Smooth muscle cell (in vitro differentiated cells): ENCODE measurements around the gene LRP5. TPM values are rescaled to one million over a fixed set of nuclear protein-coding genes. Genes with fewer than 3 reads are reported as not detected.
A peak's percentile ranks its signal among the peaks of the same experiment; 100 is the strongest.
"Not testable (repeated sequence)": the region's sequence is repeated elsewhere in the genome, so short reads cannot be mapped to it uniquely, and the experiment has no call there.

Experiments used
- DNase-seq: peaks from one replicate; lab custom pipeline; 2025; ENCODE audit not compliant: unreplicated experiment; lab: John Stamatoyannopoulos, UW
- H2AFZ ChIP-seq: fragments of 200-600 bp; sonication (generic); 2 replicates; pipeline ENCODE4 v1.6.0; 2016; ENCODE audit warnings: antibody characterized with exemption, low read depth, mild to moderate bottlenecking
- H3F3A ChIP-seq: fragments of 200-600 bp; sonication (generic); 2 replicates; pipeline ENCODE4 v1.6.0; 2017; ENCODE audit warnings: antibody characterized with exemption, low read depth
- H3K27ac ChIP-seq: fragments of 200-600 bp; sonication (generic); 2 replicates; pipeline ENCODE4 v1.5.1; 2016; ENCODE audit warnings: low read depth, mild to moderate bottlenecking
- H3K27me3 ChIP-seq: fragments of 200-600 bp; sonication (generic); 2 replicates; pipeline ENCODE4 v1.6.1; 2016; ENCODE audit warnings: low read depth, mild to moderate bottlenecking
- H3K36me3 ChIP-seq: fragments of 200-600 bp; sonication (generic); 2 replicates; pipeline ENCODE4 v1.5.1; 2016; ENCODE audit warnings: low read depth
- H3K4me1 ChIP-seq: fragments of 200-600 bp; sonication (generic); 2 replicates; pipeline ENCODE4 v1.5.1; 2016; ENCODE audit warnings: low read depth
- H3K4me2 ChIP-seq: fragments of 200-600 bp; sonication (generic); 2 replicates; pipeline ENCODE4 v1.6.0; 2016; ENCODE audit warnings: mild to moderate bottlenecking
- H3K4me3 ChIP-seq: fragments of 200-600 bp; sonication (generic); 2 replicates; pipeline ENCODE4 v1.5.1; 2016; ENCODE audit warnings: mild to moderate bottlenecking
- H3K79me2 ChIP-seq: fragments of 200-600 bp; sonication (generic); 2 replicates; pipeline ENCODE4 v1.6.0; 2016; ENCODE audit warnings: low read depth, mild to moderate bottlenecking
- H3K9ac ChIP-seq: fragments of 200-600 bp; sonication (generic); 2 replicates; pipeline ENCODE4 v1.6.0; 2016; ENCODE audit warnings: low read depth
- H3K9me3 ChIP-seq: fragments of 200-600 bp; sonication (generic); replicated peaks from 2 replicates; pipeline ENCODE4 v1.5.1; 2016; ENCODE audit warnings: low read depth
- H4K20me1 ChIP-seq: fragments of 200-600 bp; sonication (generic); 2 replicates; pipeline ENCODE4 v1.6.0; 2016; ENCODE audit warnings: low read depth
- CTCF ChIP-seq: fragments of 200-600 bp; sonication (generic); IDR thresholded peaks from 2 replicates; pipeline ENCODE4 v1.5.1; 2017; ENCODE audit warnings: borderline replicate concordance, mild to moderate bottlenecking, antibody characterized with exemption; ENCODE audit not compliant: insufficient read depth, poor library complexity, severe bottlenecking
- WGBS: methylation state at CpG from one replicate; pipeline ENCODE4 v1.1.7; 2016; ENCODE audit warnings: low lambda C conversion rate; 5-methylcytosine and 5-hydroxymethylcytosine counted together
- polyA plus RNA-seq: library from polyadenylated mRNA; unstranded; fragments of >200 nt; fragmentation: Nextera tagmentation; extraction: Ambion mirVana; gene quantifications from 2 replicates; pipeline ENCODE4 v1.2.1, GENCODE V29; 2016
- total RNA-seq: library from RNA; depleted of rRNA; stranded (reverse); fragments of >200 nt; gene quantifications from 2 replicates; pipeline ENCODE4 v1.2.3, GENCODE V29; 2014

The LRP5 gene
- total and polyA plus RNA-seq, 2 experiments from 2014 or later = 16.1 to 26.6 TPM

GRCh38 chr11:68297812-68298658 lies 14.4 kb upstream of the LRP5 start:
- Histone ChIP-seq H3F3A (no peaks in the 10 kb centered on the region), H3K4me3 (no peak overlapping the region), H4K20me1 (no peaks in the 10 kb centered on the region), H3K36me3 (no peaks in the 10 kb centered on the region), H3K79me2 (no peaks in the 10 kb centered on the region), H3K4me1 (no peaks in the 10 kb centered on the region), H3K27me3 (no peaks in the 10 kb centered on the region), H3K27ac (no peak overlapping the region), H3K4me2 (peak overlapping the region; percentile 68), H2AFZ (no peak overlapping the region), H3K9me3 (no peaks in the 10 kb centered on the region), H3K9ac (no peak overlapping the region)
- 43% methylated on average over 35 of the region's 40 CpGs for WGBS
- peak; percentile 49 for DNase-seq
- peak; percentile 99 for TF ChIP-seq CTCF

DNA sequence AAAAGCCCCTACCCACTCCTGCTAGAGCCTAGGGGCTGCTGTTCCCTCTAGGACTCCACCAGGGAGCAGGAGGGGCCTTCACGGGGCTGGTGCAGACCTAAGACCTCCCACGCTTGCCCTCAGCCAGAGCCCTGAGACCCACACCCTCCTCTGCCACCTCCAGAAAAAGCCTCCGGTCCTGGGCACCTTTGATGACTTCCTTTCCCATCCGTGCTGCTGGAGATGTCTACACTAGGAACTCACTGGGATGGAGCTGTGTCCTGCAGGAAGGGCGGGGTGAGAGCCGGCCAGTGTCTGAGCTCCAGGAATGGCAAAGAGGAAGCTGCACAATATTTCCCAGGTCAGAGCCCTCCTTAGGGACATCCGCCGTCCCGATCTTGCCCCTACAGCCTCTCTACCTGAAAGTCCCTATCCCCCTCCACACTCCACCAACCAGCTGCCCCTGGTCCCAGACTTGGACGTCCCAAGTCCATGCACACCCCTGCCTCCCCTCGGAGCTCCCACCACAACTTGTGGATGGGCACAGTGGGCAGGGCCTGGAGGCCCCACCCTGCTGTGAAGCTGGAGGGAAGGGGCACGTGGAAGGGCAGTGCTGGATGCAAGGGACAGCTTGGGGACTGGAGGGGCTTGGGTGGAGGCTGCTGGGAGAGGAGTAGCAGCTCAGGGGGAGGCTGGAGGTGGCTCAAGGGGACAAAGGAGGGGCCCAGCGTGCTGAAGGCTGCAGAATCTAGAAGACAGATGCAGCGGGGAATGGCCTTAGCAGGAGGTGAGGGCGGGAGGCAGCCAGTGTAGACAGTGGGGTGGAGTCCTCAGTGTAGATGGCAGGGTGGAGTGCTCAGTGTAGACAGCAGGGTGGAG lies 13.5 kb upstream of the LRP5 start:
- H3K9me3 ChIP-seq = no peaks in the 10 kb centered on the region
- no peak for DNase-seq
- TF ChIP-seq CTCF = no peak
- no peaks in the 10 kb centered on the region for H3K79me2 ChIP-seq
- H3F3A ChIP-seq = no peaks in the 10 kb centered on the region
- no peaks in the 10 kb centered on the region for H3K4me1 ChIP-seq
- 88% methylated on average over 15 of the region's 15 CpGs for WGBS
- no peak overlapping the region for H3K4me3 ChIP-seq
- H4K20me1 ChIP-seq = no peaks in the 10 kb centered on the region
- no peak overlapping the region for H3K27ac ChIP-seq
- H2AFZ ChIP-seq = no peak overlapping the region
- H3K36me3 ChIP-seq = no peaks in the 10 kb centered on the region
- no peaks in the 10 kb centered on the region for H3K27me3 ChIP-seq
- no peak overlapping the region for H3K4me2 ChIP-seq
- H3K9ac ChIP-seq = no peak overlapping the region

- 94% methylated on average over 9 of the region's 9 CpGs for WGBS
- not testable (repeated sequence) for DNase-seq, H3K27ac ChIP-seq, H4K20me1 ChIP-seq, H3K79me2 ChIP-seq, H3K27me3 ChIP-seq, H3K9me3 ChIP-seq, H3K4me3 ChIP-seq, H3K36me3 ChIP-seq, H3K4me1 ChIP-seq, H2AFZ ChIP-seq, H3K4me2 ChIP-seq, H3K9ac ChIP-seq, H3F3A ChIP-seq
Measured at GRCh38 chr11:68299517-68299879, 12.9 kb upstream of the LRP5 start.

GRCh38 chr11:68300076-68300830 lies 12.1 kb upstream of the LRP5 start:
- Histone ChIP-seq H3K27ac (no peak overlapping the region), H3K27me3 (no peaks in the 10 kb centered on the region), H2AFZ (no peak overlapping the region), H3K36me3 (no peaks in the 10 kb centered on the region), H3K9ac (no peak overlapping the region), H3K79me2 (no peaks in the 10 kb centered on the region), H3F3A (no peaks in the 10 kb centered on the region), H3K9me3 (no peaks in the 10 kb centered on the region), H3K4me3 (no peak overlapping the region), H4K20me1 (no peaks in the 10 kb centered on the region), H3K4me2 (no peak overlapping the region), H3K4me1 (no peaks in the 10 kb centered on the region)
- 86% methylated on average over 12 of the region's 12 CpGs for WGBS
- TF ChIP-seq CTCF = no peak
- no peak for DNase-seq
